ENCODE data around the gene FBXL13.
"Not testable (repeated sequence)": the region's sequence is repeated elsewhere in the genome, so short reads cannot be mapped to it uniquely, and the experiment has no call there.

The FBXL13 gene

DNA sequence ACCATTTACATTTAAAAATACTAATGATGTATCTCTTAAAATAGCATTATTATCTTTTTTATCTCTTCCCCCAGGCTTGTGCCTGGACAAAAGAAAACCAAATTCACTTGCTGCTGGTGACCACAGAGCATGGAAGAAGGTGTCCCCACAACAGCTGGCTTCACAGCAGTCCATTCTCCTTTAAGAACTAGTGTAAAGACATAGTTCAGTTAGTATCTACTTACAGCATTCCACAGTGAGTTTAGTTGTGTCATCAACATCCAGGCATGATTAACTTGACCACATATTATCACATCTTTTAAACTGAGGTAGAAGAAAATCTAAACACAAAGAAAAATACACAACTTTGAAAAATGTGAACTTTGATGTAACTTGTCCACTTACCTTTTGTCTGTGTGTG is 106.8 kb downstream of the FBXL13 start:
- DNase-seq (ENCODE audit: low spot score in 2 of 2) = no peak
- Mint-ChIP-seq H3K27me3 (no peaks in the 10 kb centered on the region), H3K4me1 (no peaks in the 10 kb centered on the region), H3K27ac (ENCODE audit: low read depth) (no peak overlapping the region), H3K9me3 (no peaks in the 10 kb centered on the region), H3K36me3 (ENCODE audit: insufficient read depth) (no peaks in the 10 kb centered on the region), H3K4me3 (no peak overlapping the region)
- ATAC-seq (replicated peaks; ENCODE audit: extremely low read depth, poor library complexity, severe bottlenecking) = no peak

DNA sequence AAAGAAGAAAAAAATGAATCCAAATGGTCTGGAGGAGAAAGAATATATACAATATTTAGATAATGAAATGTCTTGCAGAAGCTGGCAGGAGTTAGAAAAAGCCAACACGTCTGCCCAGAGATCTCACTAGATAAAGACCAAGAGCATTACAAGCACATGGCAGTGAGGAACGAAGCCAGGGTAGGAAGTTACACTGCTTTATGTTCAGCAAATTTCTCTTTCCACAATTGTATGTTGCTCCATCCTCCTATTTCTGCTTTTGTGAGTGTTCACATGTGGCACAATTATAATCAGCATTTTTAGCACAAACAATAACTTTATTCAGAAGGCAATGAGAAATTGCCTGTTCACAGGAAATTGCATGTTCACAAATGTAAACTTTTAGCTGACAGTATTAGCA is 108.1 kb downstream of the FBXL13 start:
- no peaks in the 10 kb centered on the region for H3K36me3 Mint-ChIP-seq (ENCODE audit: insufficient read depth)
- H3K9me3 Mint-ChIP-seq = no peaks in the 10 kb centered on the region
- no peak for ATAC-seq (replicated peaks; ENCODE audit: extremely low read depth, poor library complexity, severe bottlenecking)
- no peaks in the 10 kb centered on the region for H3K4me1 Mint-ChIP-seq
- H3K27me3 Mint-ChIP-seq = no peaks in the 10 kb centered on the region
- H3K4me3 Mint-ChIP-seq = no peak overlapping the region
- H3K27ac Mint-ChIP-seq (ENCODE audit: low read depth) = no peak overlapping the region
- no peak for DNase-seq (ENCODE audit: low spot score in 2 of 2)

DNA sequence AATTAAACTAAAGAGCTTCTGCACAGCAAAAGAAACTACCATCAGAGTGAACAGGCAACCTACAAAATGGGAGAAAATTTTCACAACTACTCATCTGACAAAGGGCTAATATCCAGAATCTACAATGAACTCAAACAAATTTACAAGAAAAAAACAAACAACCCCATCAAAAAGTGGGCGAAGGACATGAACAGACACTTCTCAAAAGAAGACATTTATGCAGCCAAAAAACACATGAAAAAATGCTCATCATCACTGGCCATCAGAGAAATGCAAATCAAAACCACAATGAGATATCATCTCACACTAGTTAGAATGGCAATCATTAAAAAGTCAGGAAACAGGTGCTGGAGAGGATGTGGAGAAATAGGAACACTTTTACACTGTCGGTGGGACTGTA is 112.6 kb downstream of the FBXL13 start:
- DNase-seq (ENCODE audit: low spot score in 2 of 2); H3K4me1 Mint-ChIP-seq; H3K9me3 Mint-ChIP-seq; H3K4me3 Mint-ChIP-seq; ATAC-seq (replicated peaks; ENCODE audit: extremely low read depth, poor library complexity, severe bottlenecking); H3K27me3 Mint-ChIP-seq; H3K27ac Mint-ChIP-seq (ENCODE audit: low read depth); H3K36me3 Mint-ChIP-seq (ENCODE audit: insufficient read depth): not testable (repeated sequence)

DNA sequence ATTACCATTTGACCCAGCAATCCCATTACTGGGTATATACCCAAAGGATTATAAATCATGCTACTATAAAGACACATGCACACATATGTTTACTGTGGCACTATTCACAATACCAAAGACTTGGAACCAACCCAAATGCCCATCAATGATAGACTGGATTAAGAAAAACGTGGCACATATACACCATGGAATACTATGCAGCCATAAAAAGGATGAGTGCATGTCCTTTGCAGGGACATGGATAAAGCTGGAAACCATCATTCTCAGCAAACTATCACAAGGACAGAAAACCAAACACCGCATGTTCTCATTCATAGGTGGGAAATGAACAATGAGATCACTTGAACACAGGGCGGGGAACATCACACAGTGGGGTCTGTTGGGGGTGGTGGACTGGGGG is 116.6 kb downstream of the FBXL13 start:
- not testable (repeated sequence) for H3K36me3 Mint-ChIP-seq (ENCODE audit: insufficient read depth); DNase-seq (ENCODE audit: low spot score in 2 of 2); ATAC-seq (replicated peaks; ENCODE audit: extremely low read depth, poor library complexity, severe bottlenecking); H3K27ac Mint-ChIP-seq (ENCODE audit: low read depth); H3K4me1 Mint-ChIP-seq; H3K4me3 Mint-ChIP-seq
- H3K9me3 Mint-ChIP-seq = peaks cover 21% of the 10 kb centered on the region
- peaks cover 41% of the 10 kb centered on the region for H3K27me3 Mint-ChIP-seq

DNA sequence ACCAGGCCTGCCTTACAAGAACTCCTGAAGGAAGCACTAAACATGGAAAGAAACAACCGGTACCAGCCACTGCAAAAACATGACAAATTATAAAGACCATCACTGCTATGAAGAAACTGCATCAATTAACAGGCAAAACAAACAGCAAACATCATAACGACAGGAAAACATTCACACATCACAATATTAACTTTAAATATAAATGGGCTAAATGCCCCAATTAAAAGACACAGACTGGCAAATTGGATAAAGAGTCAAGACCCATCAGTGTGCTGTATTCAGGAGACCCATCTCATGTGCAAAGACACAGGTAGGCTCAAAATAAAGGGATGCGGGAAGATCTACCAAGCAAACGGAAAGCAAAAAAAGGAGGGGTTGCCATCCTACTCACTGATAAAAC is 120.2 kb downstream of the FBXL13 start:
- not testable (repeated sequence) for ATAC-seq (replicated peaks; ENCODE audit: extremely low read depth, poor library complexity, severe bottlenecking); H3K27ac Mint-ChIP-seq (ENCODE audit: low read depth); DNase-seq (ENCODE audit: low spot score in 2 of 2); H3K36me3 Mint-ChIP-seq (ENCODE audit: insufficient read depth); H3K4me3 Mint-ChIP-seq; H3K4me1 Mint-ChIP-seq
- peaks cover 66% of the 10 kb centered on the region for H3K27me3 Mint-ChIP-seq
- peaks cover 27% of the 10 kb centered on the region for H3K9me3 Mint-ChIP-seq

DNA sequence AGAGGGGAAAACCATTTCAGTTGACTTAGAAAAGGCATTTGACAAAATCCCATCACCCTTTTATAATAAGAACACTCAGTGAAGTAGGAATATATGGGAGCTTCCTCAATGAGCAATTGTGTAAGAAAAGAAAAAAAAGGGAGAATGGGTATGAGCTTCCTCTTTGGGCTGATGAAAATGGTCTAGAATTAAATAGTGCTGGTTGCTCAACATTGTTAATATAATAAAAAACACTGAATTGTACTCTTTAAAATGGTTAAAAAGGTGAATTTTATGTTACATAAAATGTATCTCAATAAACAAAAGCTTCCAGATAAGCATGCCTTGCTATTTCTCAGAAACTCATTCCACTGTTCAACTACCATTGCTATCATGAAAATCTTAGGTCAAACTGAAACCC is 121.2 kb downstream of the FBXL13 start:
- Mint-ChIP-seq H3K27me3 (peaks cover 66% of the 10 kb centered on the region), H3K9me3 (peaks cover 27% of the 10 kb centered on the region), H3K27ac (ENCODE audit: low read depth) (no peak overlapping the region), H3K4me3 (no peak overlapping the region), H3K4me1 (no peaks in the 10 kb centered on the region), H3K36me3 (ENCODE audit: insufficient read depth) (no peaks in the 10 kb centered on the region)
- DNase-seq (ENCODE audit: low spot score in 2 of 2) (no peak), ATAC-seq (replicated peaks; ENCODE audit: extremely low read depth, poor library complexity, severe bottlenecking) (no peak)

DNA sequence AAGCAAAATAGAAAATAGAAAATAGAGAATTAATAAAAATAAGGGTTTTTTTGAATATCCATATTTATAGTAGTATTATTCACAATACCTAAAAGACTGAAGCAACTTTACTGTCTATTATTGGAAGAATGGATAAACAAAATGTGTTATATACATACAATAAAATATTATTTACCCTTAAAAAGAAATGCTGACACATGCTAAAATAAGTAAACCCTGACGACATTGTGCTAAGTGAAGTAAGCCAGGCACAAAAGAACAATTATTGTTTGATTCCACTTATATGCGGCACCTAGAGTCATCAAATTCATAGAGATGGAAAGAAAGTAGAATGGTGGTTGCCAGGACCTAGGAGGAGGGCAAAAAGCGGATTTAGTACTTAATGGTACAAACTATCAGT is 122.8 kb downstream of the FBXL13 start:
- ATAC-seq (replicated peaks; ENCODE audit: extremely low read depth, poor library complexity, severe bottlenecking) (no peak), DNase-seq (ENCODE audit: low spot score in 2 of 2) (no peak)
- Mint-ChIP-seq H3K36me3 (ENCODE audit: insufficient read depth) (no peaks in the 10 kb centered on the region), H3K4me3 (no peak overlapping the region), H3K27ac (ENCODE audit: low read depth) (no peak overlapping the region), H3K4me1 (no peaks in the 10 kb centered on the region), H3K9me3 (peaks cover 25% of the 10 kb centered on the region), H3K27me3 (peaks cover 56% of the 10 kb centered on the region)

DNA sequence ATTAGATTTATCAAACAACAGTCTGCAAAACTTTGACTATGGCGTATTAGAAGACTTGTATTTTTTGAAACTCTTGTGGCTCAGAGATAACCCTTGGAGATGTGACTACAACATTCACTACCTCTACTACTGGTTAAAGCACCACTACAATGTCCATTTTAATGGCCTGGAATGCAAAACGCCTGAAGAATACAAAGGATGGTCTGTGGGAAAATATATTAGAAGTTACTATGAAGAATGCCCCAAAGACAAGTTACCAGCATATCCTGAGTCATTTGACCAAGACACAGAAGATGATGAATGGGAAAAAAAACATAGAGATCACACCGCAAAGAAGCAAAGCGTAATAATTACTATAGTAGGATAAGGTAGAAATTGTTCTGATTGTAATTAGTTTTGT is 130.4 kb downstream of the FBXL13 start:
- H3K4me1 Mint-ChIP-seq = peaks cover 6% of the 10 kb centered on the region
- no peaks in the 10 kb centered on the region for H3K9me3 Mint-ChIP-seq
- H3K4me3 Mint-ChIP-seq = no peak overlapping the region
- H3K36me3 Mint-ChIP-seq (ENCODE audit: insufficient read depth) = no peaks in the 10 kb centered on the region
- no peaks in the 10 kb centered on the region for H3K27me3 Mint-ChIP-seq
- no peak overlapping the region for H3K27ac Mint-ChIP-seq (ENCODE audit: low read depth)
- no peak for DNase-seq (ENCODE audit: low spot score in 2 of 2)
- ATAC-seq (replicated peaks; ENCODE audit: extremely low read depth, poor library complexity, severe bottlenecking) = no peak

DNA sequence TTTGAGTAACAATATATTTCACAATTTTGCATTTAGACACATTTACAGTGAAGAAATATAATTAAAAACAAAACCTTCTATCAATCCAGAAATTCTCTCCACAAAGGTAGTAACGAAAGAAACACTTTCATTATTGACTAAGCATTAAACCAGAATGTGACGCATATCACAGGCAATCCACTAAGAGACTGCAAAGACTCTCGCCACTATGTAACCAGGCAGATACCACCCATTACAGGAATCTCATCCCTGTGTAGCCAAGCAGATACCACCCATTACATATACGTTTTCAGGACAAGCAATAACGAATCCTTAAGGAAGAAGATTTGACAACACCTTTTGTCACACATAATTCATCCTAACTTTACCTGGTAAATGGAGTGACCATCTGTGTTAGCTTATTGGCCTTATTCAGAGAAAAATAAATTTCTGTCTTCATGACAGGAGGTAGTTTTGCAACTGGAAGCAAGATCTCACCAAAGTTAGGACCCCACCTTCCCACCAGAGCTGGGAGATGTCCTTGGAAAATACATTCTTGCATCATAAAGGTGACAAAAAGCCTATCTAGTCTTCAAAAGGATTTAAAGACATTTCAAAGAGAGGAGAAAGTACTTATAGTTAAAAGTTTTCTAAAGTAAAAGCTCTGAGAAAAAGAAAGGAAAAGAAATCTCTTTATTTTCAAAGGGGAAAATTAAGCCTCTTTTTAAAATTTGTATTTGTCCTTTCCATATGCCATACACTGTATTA is 131.0 kb downstream of the FBXL13 start:
- no peak for ATAC-seq (replicated peaks; ENCODE audit: extremely low read depth, poor library complexity, severe bottlenecking)
- H3K4me1 Mint-ChIP-seq = peaks cover 6% of the 10 kb centered on the region

DNA sequence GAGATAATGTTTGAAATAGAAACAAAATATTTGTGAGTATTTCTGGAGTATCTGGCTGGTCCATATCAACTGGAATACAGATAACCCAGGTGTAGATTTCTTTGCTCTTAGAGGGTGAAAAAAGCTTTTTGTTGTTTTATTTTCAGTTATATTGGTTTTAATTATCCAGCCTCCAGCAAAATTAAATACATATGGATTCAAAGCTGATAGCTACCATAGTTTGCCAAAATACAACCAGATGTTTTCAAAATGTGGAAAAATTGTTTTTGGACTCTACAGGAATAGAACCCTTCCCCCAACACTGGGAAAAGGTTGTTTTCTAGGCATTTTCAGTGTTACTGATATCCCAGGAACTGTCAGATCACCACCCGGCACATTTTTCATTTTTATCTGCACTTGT is 131.7 kb downstream of the FBXL13 start:
- no peak for DNase-seq (ENCODE audit: low spot score in 2 of 2)
- Mint-ChIP-seq H3K4me3 (no peak overlapping the region), H3K27ac (ENCODE audit: low read depth) (no peak overlapping the region), H3K36me3 (ENCODE audit: insufficient read depth) (no peaks in the 10 kb centered on the region), H3K27me3 (no peaks in the 10 kb centered on the region), H3K9me3 (no peaks in the 10 kb centered on the region), H3K4me1 (peaks cover 6% of the 10 kb centered on the region)
- no peak for ATAC-seq (replicated peaks; ENCODE audit: extremely low read depth, poor library complexity, severe bottlenecking)

More for the DNA sequence above, 131.0 kb downstream of the FBXL13 start:
- DNase-seq (ENCODE audit: low spot score in 2 of 2) = no peak
- no peak overlapping the region for H3K27ac Mint-ChIP-seq (ENCODE audit: low read depth)
- no peaks in the 10 kb centered on the region for H3K27me3 Mint-ChIP-seq
- H3K36me3 Mint-ChIP-seq (ENCODE audit: insufficient read depth) = no peaks in the 10 kb centered on the region
- no peak overlapping the region for H3K4me3 Mint-ChIP-seq
- H3K9me3 Mint-ChIP-seq = no peaks in the 10 kb centered on the region

DNA sequence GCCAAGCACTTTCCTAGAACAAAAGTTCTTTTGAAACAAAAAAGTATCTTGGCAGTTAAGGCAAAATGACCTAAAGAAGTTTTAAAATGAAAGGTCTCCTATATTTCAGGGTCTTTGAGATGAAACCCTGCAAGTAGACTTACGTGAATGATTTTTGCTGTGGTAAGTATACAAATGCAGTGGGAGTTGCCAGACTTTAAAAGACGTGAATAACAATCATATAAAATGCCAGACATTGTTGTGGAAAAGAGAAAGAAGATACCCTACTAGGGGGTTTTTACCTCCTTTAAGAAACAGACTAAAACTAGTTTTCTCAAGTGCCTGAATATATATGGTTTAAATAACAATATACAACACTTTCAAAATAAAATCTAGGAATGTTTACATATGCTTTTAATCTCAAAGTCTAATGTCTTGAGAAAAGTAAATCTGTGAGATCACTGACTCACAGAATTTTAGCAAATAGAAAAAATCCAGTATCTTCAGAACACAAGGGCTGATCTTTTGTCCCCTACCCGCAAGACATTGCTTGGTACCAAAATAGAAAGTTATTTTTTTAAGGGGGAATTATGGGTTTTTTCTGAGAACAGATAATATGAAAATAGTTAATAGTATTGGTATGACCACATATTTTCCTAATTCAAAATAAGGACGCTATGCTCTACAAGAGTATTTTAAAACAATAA is 132.3 kb downstream of the FBXL13 start:
- no peaks in the 10 kb centered on the region for H3K36me3 Mint-ChIP-seq (ENCODE audit: insufficient read depth)
- no peak for DNase-seq (ENCODE audit: low spot score in 2 of 2)
- no peak overlapping the region for H3K4me3 Mint-ChIP-seq
- no peaks in the 10 kb centered on the region for H3K9me3 Mint-ChIP-seq
- H3K4me1 Mint-ChIP-seq = peaks cover 6% of the 10 kb centered on the region
- no peak overlapping the region for H3K27ac Mint-ChIP-seq (ENCODE audit: low read depth)
- no peak for ATAC-seq (replicated peaks; ENCODE audit: extremely low read depth, poor library complexity, severe bottlenecking)
- no peaks in the 10 kb centered on the region for H3K27me3 Mint-ChIP-seq

DNA sequence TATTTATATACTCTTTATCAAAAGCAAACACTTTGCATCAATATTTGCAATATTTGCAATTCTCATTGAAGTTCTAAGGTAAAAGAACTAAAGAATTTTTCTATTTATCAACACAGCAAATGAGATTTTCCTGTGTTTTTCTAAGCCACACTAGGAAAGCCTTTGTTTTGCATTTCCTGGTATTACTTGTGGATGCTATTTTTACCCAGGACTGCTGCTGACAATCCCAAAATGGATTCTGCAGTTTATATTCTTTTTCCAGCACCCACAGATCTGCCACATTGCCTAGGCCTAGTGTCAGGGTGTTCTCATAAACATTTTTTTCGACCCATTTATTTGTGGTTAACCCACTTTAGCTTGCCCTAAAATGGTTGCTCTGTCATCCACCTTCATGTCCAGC is 135.9 kb downstream of the FBXL13 start:
- DNase-seq (ENCODE audit: low spot score in 2 of 2) (no peak), ATAC-seq (replicated peaks; ENCODE audit: extremely low read depth, poor library complexity, severe bottlenecking) (no peak)
- peaks cover 5% of the 10 kb centered on the region for H3K4me1 Mint-ChIP-seq
- H3K27me3 Mint-ChIP-seq = no peaks in the 10 kb centered on the region
- no peak overlapping the region for H3K4me3 Mint-ChIP-seq
- no peaks in the 10 kb centered on the region for H3K9me3 Mint-ChIP-seq
- H3K27ac Mint-ChIP-seq (ENCODE audit: low read depth) = no peak overlapping the region
- no peaks in the 10 kb centered on the region for H3K36me3 Mint-ChIP-seq (ENCODE audit: insufficient read depth)

DNA sequence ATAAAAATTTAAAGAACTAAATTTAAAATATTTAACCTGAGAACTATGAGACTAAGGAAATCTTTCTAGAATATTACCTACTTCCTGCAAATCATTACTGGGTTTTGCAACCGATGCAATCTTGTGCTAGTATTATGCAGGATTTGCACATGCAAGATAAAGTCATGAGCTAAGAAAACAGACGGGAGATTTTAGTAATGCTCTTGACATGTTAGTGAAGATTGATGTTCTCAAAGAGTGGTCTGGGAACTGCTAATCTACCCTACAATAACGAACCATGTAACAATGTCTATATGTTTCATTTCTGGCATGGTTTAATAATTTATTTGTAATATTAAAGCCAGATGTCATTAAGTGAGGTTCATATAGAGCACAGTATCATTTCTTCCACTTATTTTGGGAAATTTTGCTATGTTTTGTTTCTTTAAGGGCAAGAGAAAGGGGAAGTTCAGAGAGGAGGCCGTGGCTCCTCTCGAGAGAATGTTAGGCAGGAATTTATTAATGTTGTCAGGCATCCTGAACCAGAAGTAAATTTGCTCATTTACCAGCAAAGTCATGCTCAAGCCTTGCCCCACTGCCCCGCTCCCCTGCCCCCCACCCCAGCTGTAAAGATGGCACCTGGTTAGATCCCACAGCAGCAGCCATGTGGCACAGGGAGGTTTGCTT is 139.0 kb downstream of the FBXL13 start:
- no peak for ATAC-seq (replicated peaks; ENCODE audit: extremely low read depth, poor library complexity, severe bottlenecking)

More for the DNA sequence above, 139.0 kb downstream of the FBXL13 start:
- DNase-seq (ENCODE audit: low spot score in 2 of 2) = no peak
- no peaks in the 10 kb centered on the region for H3K36me3 Mint-ChIP-seq (ENCODE audit: insufficient read depth)
- no peak overlapping the region for H3K4me3 Mint-ChIP-seq
- H3K27me3 Mint-ChIP-seq = no peaks in the 10 kb centered on the region
- no peaks in the 10 kb centered on the region for H3K4me1 Mint-ChIP-seq
- H3K9me3 Mint-ChIP-seq = no peaks in the 10 kb centered on the region
- H3K27ac Mint-ChIP-seq (ENCODE audit: low read depth) = no peak overlapping the region

Data from central memory CD8-positive, alpha-beta T cell (primary cell).